Measurements from ENCODE around the gene RABEP2.
"Not testable (repeated sequence)": the region's sequence is repeated elsewhere in the genome, so short reads cannot be mapped to it uniquely, and the experiment has no call there.

RABEP2 gene

GRCh38 chr16:28924762-28925385 lies at the start of gene RABEP2:
RABEP2 (minus strand) TSS chr16:28925238; CDS start chr16:28925163, 75 bp downstream.
- DNase-seq (ENCODE audit: low spot score) = peak; percentile 99

DNA sequence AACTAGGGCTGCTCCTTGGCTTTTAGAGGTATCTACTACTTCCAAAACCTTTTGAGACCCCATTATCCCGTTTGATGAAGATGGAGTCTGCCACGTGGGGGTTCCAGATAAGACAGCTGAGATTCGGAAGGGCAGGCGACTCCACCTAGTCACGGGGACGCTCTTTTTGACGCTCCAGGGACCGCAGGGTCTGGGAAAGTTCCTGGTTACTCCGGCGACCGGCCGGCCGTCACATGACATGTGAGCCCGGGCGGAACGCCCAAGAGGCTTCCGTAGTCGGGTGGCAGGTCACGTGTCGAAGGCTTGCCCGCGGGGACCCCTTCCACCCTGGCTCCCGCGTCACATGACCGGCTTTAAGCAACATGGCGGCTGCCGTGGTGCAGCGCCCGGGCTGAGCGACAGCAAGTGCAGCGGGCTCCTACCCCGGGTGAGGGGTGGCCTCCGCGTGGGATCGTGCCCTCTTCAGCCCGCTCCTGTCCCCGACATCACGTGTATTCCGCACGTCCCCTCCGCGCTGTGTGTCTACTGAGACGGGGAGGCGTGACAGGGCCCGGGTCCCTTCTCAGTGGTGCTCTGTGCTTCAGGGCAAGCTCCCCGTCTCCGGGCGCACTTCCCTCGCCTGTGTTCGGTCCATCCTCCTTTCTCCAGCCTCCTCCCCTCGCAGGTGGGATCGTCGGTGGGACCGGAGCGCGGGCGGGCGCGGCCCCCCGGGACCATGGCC lies 49.6 kb upstream of the RABEP2 start, which contains the start of gene SPNS1:
SPNS1 (plus strand) TSS at position 342 of the 721 bp plus-strand sequence; CDS start at position 716, 374 bp downstream.
- DNase-seq (ENCODE audit: low spot score) = peak; percentile 99

- peak; percentile 76 for DNase-seq (ENCODE audit: low spot score)
Observed at GRCh38 chr16:28974007-28974436, 49.0 kb upstream of the RABEP2 start.

DNA sequence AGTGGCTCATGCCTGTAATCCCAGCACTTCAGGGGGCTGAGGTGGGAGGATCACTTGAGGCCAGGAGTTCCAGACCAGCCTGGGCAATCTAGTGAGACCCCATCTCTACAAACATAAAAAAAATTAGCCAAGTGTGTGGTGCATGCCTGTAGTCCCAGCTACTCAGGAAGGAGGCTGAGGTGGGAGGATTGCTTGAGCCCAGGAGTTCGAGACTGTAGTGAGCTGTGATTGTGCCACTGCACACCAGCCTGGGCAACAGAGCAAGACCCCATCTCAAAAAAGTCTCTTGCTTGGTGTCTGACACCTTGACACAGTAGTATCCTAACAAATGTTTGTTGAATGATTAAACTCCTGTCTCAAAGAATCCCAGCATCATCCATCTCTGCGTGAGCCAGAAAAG lies 44.7 kb upstream of the RABEP2 start:
- DNase-seq (ENCODE audit: low spot score) = not testable (repeated sequence)

DNA sequence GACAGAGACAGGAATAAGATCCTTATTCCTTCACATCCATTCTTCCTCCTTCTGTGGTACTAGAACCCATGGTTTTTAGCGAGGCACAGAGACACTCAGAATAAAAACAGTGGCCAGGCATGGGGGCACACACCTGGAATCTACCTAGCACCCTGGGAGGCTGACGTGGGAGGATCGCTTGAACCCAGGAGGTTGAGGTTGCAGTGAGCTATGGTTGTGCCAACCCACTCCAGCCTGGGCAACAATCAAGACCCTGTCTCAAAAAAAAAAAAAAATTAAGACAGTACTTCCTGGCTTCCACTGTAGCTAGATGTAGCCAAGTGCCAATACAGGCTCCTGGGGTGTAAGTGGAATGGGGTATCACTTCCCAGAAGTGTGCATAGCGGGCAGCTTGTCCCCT lies 42.1 kb upstream of the RABEP2 start:
- DNase-seq (ENCODE audit: low spot score) = no peak

DNA sequence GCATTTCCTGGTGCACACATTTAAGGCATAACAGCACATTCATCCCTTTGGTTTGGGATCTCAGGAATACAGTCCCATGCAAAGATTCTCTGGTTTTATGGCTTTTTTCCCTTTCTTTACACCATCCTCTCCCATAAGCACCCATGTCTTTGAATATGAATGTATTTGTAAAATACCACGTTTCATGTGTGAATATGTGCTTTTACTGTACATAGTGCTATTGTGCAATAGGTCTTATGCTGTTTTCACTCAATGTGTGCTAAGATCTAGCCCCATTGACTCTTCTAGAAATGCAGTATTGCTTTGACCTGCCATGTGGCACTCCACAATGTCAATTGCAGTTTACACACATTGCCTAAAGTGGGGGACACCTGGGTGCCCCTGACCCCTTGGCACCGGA lies 39.5 kb upstream of the RABEP2 start:
- no peak for DNase-seq (ENCODE audit: low spot score)

DNA sequence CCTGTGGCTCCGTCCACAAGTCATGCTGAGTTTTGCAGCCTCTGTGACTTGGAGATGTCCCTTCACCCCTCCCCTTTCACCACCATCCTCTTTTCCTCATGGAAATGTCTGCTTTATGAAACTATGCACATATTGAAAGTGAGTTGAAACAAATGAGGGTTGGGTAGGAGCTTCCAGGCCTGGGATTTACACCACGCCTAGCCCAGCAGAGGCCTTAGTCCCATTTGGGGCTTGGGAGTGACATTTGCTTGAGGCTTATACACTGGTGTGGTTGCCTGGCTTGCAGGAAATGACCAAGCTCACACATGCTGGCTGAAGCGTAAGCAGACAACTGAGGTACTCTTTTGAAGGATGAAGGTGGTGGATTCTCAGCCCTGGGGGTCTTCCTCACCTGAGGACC lies 39.0 kb upstream of the RABEP2 start:
- DNase-seq (ENCODE audit: low spot score) = no peak

- DNase-seq (ENCODE audit: low spot score) = no peak
Observed at GRCh38 chr16:28958836-28959235, 33.8 kb upstream of the RABEP2 start.

- DNase-seq (ENCODE audit: low spot score) = no peak
Observed at GRCh38 chr16:28958216-28958615, 33.2 kb upstream of the RABEP2 start.

DNA sequence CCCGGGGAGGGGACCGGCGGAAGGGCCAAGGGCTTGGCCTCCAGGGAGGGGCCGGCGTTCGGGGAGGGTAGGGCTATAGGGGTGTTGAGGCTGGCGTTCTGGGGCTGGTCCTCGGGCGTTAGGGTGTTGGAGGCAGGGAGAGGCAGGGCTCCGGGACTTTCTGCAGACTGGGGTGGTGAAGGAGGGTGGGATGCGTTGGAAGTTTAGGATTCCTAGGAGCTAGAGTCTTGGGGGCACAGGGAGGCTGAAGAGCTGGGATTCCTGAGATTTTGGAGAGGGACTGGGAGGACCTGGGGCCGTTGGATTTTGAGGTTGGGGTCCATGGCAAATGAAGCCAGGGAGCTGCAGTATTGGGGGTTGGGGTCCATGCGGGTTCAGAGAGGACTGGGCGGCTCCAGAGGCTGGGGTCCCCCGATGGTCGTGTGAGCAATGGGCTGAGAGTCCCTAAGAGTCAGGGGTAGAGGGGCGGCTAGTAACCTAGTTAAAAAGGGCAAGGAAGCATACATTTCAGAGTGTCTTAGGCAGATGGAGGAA lies 26.4 kb upstream of the RABEP2 start:
- DNase-seq (ENCODE audit: low spot score) = no peak

- DNase-seq (ENCODE audit: low spot score) = peak; percentile 99
Observed at GRCh38 chr16:28950648-28951409, 25.8 kb upstream of the RABEP2 start, which contains the start of gene NFATC2IP. NFATC2IP (plus strand) TSS chr16:28950937; CDS start chr16:28951012, 75 bp downstream.

DNA sequence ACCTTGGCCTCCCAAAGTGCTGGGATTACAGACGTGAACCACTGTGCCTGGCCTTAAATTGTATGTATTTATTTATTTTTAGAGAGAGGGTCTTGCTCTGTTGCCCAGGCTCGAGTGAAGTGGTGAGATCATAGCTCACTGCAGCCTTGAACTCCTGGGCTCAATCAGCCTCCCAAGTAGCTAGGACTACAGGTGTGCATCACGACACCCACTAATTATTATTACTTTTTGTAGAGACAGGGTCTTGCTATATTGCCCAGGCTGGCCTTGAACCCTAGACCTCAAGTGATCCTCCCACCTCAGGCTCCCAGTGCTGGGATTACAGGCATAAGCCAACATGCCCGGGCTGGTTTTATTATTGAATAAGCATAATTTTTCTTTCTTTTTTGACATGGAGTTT lies 21.6 kb upstream of the RABEP2 start:
- DNase-seq (ENCODE audit: low spot score) = no peak

GRCh38 chr16:28943281-28943680 lies 18.2 kb upstream of the RABEP2 start:
- no peak for DNase-seq (ENCODE audit: low spot score)

- DNase-seq (ENCODE audit: low spot score) = not testable (repeated sequence)
Observed at GRCh38 chr16:28939825-28940224, 14.8 kb upstream of the RABEP2 start.

GRCh38 chr16:28938721-28939120 lies 13.7 kb upstream of the RABEP2 start:
- DNase-seq (ENCODE audit: low spot score) = no peak

DNA sequence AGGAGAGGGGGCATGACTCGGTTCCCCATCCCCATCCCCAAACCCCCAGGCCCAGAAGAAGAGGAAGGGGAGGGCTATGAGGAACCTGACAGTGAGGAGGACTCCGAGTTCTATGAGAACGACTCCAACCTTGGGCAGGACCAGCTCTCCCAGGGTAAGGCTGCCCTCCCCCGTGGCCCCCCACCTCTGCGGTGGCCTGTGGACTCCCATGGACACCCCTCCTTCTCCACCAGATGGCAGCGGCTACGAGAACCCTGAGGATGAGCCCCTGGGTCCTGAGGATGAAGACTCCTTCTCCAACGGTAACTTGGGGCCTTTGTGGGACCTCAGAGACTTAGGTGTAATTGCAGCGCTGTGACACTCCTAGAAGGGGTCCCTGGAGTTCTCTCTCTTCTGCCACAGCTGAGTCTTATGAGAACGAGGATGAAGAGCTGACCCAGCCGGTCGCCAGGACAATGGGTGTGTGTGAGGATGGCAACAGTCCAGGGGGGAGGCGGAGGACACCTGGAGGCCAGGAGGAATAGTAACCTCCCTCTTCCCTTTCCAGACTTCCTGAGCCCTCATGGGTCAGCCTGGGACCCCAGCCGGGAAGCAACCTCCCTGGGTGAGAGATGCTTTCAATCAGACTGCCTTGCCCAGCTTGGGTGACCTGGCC lies 12.3 kb upstream of the RABEP2 start:
- DNase-seq (ENCODE audit: low spot score) = no peak

DNA sequence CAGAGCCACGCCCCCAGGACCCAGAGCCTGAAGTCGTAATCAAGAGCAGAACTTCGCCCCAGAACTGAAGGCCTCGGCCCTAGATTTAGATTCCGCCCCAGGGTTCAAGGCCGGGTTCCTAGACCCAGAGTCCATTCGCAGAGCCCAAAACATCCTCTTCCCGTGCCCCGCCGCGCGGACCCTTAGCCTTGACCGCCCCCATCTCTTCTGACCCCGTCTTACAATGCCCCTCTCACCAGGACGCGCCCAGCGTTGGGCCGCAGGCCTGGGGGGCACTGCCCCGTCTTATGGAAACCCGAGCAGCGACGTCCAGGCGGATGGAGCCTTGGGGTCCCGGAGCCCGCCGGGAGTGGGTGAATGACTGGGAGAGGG lies 11.7 kb upstream of the RABEP2 start:
- no peak for DNase-seq (ENCODE audit: low spot score)

- DNase-seq (ENCODE audit: low spot score) = peak; percentile 92
Observed at GRCh38 chr16:28935924-28936783, 11.1 kb upstream of the RABEP2 start.

DNA sequence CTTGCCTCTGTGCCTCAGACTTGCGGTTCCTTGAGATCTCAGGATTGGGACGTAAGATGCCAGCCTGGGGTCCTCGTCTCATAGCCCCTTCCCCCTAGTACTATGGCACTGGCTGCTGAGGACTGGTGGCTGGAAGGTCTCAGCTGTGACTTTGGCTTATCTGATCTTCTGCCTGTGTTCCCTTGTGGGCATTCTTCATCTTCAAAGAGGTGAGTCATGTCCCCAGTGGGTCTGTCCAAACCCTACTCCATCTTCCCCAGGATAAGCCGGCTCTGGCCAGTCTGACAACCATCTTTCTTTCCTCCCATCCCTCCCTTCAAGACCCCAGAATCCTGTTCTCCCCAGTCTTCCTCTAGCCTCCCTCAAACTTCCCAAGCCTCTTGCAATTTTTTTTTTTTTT lies 10.3 kb upstream of the RABEP2 start:
- no peak for DNase-seq (ENCODE audit: low spot score)

DNA sequence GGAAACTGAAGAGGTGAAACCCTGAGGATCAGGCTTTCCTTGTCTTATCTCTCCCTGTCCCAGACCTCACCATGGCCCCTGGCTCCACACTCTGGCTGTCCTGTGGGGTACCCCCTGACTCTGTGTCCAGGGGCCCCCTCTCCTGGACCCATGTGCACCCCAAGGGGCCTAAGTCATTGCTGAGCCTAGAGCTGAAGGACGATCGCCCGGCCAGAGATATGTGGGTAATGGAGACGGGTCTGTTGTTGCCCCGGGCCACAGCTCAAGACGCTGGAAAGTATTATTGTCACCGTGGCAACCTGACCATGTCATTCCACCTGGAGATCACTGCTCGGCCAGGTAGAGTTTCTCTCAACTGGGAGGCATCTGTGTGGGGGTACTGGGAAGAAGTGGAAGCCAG lies 8.1 kb upstream of the RABEP2 start:
- no peak for DNase-seq (ENCODE audit: low spot score)

All from AG20443 (cell line).